Esophagus muscularis mucosa (tissue), 4 donors: ENCODE data around the gene CHGA.

ENCODE experiments used
- EP300 ChIP-seq: sonication (generic); formaldehyde crosslinking; IDR thresholded peaks from one replicate; pipeline ENCODE4 v1.6.1; 2017; ENCODE audit warnings: antibody characterized with exemption
- POLR2A ChIP-seq: fragments of 450-650 bp; IDR thresholded peaks from one replicate; pipeline ENCODE4 v1.6.1; 2017; ENCODE audit warnings: antibody characterized with exemption, moderate library complexity, mild to moderate bottlenecking, low read depth
- POLR2AphosphoS5 ChIP-seq, 2 donors: sonication (generic); formaldehyde crosslinking; IDR thresholded peaks; one replicate each; pipeline ENCODE4 v1.6.1; 2017; ENCODE audit warnings: antibody characterized with exemption in 2 of 2
- TF ChIP-seq, protein P1 (sequence below), 3 experiments: fragments of 200-600 bp in 2 of 3; fragments of 450-650 bp in 1 of 3; sonication (generic) in 2 of 3; IDR thresholded peaks; one replicate each; pipeline ENCODE4 v1.5.1; 2017 to 2019; ENCODE audit warnings: antibody characterized with exemption in 3 of 3, mild to moderate bottlenecking in 2 of 3, moderate library complexity in 1 of 3

DNA sequence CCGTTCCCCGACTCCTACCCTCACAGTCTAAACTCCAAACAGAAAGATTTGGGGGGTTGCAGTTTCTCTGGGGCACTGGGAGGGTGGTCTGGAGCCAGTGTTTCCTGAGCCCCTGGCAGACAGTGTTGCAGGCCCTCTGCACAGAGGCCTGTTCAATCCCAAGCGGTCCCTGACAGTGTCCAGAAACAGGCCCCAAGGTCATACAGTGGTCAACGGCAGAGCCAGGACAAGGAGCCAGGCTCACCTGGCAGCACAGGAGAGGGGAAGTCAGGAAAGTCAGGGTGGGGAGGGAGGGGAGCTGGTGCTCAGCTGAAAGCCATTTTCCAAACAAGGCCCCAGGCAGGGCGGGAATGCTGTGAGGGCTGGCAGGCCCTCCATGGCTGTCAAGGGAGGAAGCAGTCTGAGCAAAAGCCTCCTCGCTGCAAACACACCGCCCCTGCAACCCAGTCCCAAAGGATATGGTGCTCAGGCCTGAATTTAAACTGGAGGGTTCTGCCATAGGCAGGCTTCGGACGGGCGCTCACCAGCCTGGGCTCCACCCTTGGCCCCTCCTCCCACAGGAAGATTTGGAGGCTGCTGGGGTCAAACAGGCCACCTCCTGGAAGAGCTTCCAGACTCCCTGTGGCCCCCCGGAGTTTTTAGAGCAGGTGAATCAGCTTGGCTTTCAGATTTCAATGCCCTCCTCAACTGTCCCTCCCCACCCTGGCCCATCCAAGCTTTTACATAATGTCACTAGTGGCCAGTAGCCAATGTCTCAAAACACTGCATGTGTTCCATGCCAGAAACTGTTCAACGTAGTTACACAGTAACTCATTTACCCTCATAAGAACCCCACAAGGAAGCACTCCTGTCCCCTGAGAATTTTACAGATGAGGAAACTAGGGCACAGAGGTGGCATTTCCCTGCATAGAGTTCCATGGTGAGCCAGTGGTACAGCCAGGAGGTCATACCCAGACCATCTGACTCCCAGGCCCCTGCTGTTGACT lies 41.5 kb downstream of the CHGA start:
- TF ChIP-seq, protein P1, sequence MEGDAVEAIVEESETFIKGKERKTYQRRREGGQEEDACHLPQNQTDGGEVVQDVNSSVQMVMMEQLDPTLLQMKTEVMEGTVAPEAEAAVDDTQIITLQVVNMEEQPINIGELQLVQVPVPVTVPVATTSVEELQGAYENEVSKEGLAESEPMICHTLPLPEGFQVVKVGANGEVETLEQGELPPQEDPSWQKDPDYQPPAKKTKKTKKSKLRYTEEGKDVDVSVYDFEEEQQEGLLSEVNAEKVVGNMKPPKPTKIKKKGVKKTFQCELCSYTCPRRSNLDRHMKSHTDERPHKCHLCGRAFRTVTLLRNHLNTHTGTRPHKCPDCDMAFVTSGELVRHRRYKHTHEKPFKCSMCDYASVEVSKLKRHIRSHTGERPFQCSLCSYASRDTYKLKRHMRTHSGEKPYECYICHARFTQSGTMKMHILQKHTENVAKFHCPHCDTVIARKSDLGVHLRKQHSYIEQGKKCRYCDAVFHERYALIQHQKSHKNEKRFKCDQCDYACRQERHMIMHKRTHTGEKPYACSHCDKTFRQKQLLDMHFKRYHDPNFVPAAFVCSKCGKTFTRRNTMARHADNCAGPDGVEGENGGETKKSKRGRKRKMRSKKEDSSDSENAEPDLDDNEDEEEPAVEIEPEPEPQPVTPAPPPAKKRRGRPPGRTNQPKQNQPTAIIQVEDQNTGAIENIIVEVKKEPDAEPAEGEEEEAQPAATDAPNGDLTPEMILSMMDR (IDR thresholded peaks at IDR 0.05) = no peak
- TF ChIP-seq POLR2A (no peak), POLR2AphosphoS5 (IDR thresholded peaks at IDR 0.05) (no peak), EP300 (no peak)
